ENCODE measurements around the gene MEOX2.

GRCh38 chr7:15719311-15719710 is 32.8 kb upstream of the MEOX2 start:
- no peak for TF ChIP-seq CTCF (IDR thresholded peaks at IDR 0.05 in 2 of 3, conservative IDR thresholded peaks at IDR 0.05 in 1 of 3; ENCODE audit: borderline replicate concordance in 1 of 3, insufficient read depth in 1 of 3, low read depth in 2 of 3, low read length in 2 of 3)
- TF ChIP-seq, protein P1, sequence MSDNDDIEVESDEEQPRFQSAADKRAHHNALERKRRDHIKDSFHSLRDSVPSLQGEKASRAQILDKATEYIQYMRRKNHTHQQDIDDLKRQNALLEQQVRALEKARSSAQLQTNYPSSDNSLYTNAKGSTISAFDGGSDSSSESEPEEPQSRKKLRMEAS (IDR thresholded peaks at IDR 0.05) = no peak
- no peak for TF ChIP-seq POLR2A (IDR thresholded peaks at IDR 0.05; ENCODE audit: borderline replicate concordance, extremely low read depth, insufficient read depth, insufficient read length)
- no peak for TF ChIP-seq EZH2 (IDR thresholded peaks at IDR 0.05)
- no peak for TF ChIP-seq JUND (IDR thresholded peaks at IDR 0.05)
- TF ChIP-seq CEBPB (IDR thresholded peaks at IDR 0.05; ENCODE audit: low read depth) = no peak
- no peak for TF ChIP-seq REST (IDR thresholded peaks at IDR 0.05; ENCODE audit: low read depth)
- no peak for TF ChIP-seq TCF7L2 (IDR thresholded peaks at IDR 0.05; ENCODE audit: borderline replicate concordance, extremely low read depth, insufficient read depth, insufficient read length)
- TF ChIP-seq, protein P2, sequence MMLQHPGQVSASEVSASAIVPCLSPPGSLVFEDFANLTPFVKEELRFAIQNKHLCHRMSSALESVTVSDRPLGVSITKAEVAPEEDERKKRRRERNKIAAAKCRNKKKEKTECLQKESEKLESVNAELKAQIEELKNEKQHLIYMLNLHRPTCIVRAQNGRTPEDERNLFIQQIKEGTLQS (IDR thresholded peaks at IDR 0.05) = no peak
- TF ChIP-seq RAD21 (IDR thresholded peaks at IDR 0.05; ENCODE audit: low read depth) = no peak
- no peak for TF ChIP-seq SRF (IDR thresholded peaks at IDR 0.05; ENCODE audit: low read depth)
- no peak for TF ChIP-seq EZH2phosphoT487 (IDR thresholded peaks at IDR 0.05; ENCODE audit: borderline replicate concordance)
- TF ChIP-seq ZNF274 (IDR thresholded peaks at IDR 0.05; ENCODE audit: low read depth, low read length) = no peak
- no peak for TF ChIP-seq POLR2AphosphoS5 (IDR thresholded peaks at IDR 0.05; ENCODE audit: low read depth, low read length)
